Upper lobe of left lung (tissue), 4 donors: ENCODE data around the gene ACCS.

ENCODE experiments used
- POLR2A ChIP-seq, 4 donors: fragments of 450-650 bp; IDR thresholded peaks; one replicate each; pipeline ENCODE4 v1.5.1; 2016 to 2017; ENCODE audit warnings: antibody characterized with exemption in 4 of 4, mild to moderate bottlenecking in 2 of 4
- POLR2AphosphoS5 ChIP-seq, 2 donors: sonication (generic); formaldehyde crosslinking; IDR thresholded peaks; one replicate each; pipeline ENCODE4 v1.5.1; 2017; ENCODE audit warnings: antibody characterized with exemption in 2 of 2

DNA sequence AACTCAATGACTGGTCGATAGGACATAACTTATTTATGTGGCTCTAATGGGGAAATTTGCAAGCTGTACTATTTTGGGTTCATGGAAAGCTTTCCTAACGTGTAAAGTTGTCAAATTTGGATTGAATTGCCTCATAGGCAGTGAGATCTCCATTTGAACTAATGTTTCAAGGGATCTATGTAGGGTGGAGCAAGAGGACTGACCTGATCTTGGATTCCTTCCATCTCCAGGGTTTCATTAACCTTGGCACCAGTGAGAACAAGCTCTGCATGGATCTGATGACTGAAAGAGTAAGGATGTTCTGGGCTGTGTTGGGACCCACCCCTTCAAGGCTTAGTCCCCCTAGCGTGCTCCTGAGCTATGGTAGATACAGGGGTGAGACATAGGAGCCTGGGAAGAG lies 16.2 kb upstream of the ACCS start:
- TF ChIP-seq POLR2A (IDR thresholded peaks at IDR 0.05) (no peak), POLR2AphosphoS5 (IDR thresholded peaks at IDR 0.05) (no peak)
